ENCODE results near the gene SETBP1.

Gene SETBP1

DNA sequence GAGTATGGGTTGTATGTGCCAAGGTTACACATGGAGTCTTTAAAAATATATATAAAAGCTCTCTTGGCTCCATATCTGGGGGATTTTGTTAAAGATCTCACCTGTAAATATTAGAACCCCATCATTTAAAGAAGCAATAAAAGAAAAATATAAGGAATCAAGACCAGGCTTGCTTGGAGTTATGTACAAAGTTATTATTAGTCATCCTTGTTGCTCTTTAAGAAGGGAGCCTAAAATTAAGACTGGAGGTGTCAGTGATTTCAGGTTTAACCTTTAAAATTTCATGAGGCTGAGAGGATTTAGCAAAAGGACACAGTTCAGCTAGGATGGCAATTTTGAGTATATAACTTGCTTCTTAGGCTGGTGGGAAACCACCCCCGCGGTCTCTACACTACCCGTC is 181.4 kb downstream of the SETBP1 start:
- FAIRE-seq (no peak), DNase-seq (ENCODE audit: low spot score) (no peak)

DNA sequence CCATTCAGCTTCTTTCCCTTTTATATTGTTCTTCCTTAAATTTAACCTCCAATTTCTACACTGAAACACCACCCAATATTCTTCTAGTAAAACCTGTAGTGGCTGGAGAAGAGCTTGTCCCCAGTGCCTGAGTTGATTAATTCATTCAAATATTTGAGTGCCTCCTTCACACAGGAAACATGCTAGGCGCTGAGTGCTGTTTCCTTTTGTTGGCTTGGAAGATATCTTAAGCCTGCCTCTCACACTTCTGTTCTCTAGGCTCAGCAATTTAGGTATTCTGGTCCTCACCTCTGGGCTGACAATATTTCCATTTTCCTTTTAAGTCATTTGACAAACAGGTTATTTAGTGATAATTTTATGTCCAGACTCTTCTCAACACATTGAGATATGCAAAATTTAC is 185.4 kb downstream of the SETBP1 start:
- FAIRE-seq (no peak), DNase-seq (ENCODE audit: low spot score) (no peak)

DNA sequence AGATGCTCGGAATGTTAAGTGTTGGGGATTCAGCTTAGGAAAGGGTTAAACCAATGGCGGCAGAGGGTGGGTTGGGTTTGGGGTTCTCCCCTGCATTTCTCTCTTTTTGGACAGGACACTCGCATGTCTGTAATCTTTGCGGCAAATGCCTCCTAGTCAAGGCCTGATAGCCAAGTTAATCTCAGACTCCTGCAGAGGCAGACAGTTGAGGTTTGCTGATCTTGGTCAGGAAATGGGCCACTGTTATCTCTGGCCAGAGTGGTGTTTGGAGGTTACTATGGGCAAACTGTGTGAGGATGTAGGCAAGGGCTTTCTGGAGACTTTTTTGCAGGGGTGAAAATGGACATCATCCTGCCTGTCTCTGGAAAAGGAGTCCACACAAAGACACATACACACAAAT is 188.8 kb downstream of the SETBP1 start:
- no peak for FAIRE-seq
- DNase-seq (ENCODE audit: low spot score) = no peak

DNA sequence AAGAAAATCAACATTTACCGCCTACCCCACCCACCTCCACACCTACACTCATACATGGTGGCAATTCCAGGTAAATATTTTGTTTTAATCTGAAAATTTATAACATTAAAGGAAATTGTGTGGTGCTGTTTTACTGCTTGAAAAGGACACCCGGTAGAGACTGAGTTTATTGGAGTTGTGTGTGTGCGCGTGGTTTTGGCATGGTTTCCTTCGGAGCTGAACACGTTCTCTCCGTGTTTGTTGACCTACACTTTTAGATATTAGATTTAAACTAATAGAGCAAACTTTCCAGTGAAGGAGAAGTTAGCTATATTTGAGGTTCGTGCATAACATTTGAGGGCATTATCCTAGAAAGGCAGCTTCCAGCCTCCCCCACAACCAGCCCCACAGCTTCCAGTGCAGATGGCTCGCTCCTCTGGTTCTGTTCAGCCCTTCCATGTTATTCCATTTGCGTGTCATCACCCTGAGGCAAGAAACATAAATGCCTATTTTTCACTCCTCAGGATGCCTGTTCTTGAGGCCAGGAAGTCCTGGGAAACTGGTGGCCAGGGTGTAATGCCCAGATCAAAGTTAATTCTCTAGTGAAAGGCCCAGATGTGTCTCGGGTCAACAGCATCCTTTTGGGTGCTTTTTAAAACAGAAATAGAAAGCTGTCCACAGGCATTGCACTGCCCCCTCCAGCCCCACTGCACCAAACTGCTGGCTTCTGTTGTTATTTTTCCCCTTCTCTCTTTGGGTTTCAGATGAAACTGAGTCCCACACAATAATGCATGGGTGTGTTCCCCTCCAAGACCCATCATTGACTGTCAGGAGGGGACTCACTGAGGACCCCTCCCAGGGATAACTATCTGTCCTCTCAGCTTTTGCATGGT is 190.2 kb downstream of the SETBP1 start:
- FAIRE-seq (no peak), DNase-seq (ENCODE audit: low spot score) (no peak)

DNA sequence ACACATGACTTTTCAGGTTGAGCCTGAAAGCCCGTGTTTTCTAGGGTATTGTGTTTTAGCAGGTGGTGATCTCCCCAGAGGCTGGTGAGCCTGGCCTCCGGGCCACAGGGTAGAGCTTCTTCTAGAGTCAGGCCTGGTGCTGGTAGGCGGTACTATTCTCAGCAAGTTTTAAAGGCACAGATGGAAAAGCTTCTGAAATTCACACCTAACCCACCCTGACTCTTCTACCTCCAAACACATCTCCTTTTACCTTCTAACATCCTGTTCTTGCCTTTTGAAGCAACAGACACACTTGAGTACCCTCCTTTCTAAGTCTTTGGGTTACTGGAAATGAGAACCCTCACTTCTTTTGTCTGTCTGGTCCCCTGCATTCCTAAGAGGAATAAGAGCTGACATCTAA is 191.1 kb downstream of the SETBP1 start:
- no peak for FAIRE-seq
- DNase-seq (ENCODE audit: low spot score) = no peak

DNA sequence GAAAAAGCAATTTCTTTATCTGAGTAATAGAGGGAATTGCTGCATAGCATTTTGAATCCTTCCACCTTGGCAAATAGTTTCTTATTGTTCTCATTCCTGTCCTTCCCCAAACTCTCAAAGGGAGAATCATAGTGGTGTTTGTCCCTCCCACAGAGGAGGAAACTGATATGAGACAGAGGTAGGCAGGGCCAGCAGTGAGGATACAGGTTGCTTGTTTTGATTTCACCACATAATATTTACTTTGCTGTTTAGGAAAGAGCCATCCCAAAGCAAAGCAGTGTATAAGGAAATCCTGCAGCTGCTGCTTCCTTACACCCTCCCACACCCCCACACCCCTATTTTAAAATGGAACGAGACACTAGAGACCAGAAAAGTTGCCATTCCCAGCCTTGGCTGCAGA is 195.3 kb downstream of the SETBP1 start:
- DNase-seq (ENCODE audit: low spot score) (no peak), FAIRE-seq (no peak)

DNA sequence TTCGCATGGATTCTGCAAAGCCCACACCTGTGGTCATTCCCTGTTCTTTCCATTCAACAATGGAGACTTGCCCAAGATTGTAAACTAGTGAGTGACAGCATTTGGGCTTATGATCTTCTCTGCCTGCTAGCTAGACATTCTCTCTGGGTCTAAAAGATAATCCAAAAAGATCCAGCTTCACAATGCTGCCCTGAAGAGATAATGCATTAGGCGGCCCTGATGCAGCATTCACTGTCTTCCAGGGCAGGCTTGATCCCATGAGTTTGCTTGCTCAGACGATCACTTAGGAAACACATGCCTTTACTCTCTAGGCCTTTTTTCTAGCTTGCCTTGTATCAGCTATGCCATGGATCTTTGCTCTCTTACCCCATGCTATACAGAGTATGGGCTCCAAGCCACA is 196.1 kb downstream of the SETBP1 start:
- DNase-seq (ENCODE audit: low spot score) (no peak), FAIRE-seq (no peak)

DNA sequence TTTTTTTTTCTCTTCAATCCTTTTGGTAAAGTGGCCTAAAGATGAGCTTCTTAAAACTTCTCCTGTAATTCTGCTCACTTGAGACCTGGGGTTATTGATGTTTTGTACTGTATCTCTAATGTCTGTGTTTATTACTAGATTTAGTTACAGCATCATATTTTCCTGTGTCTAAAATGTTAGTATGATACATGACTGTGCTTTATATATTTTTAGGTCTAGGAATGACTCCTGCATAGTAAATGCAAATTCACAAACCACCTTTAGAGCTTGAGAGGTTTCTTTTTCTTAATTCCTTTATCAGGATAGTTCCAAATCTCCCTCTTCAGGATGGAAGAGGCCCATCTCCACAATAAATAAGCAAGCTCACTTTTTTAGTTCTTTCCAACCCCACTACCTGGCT is 197.6 kb downstream of the SETBP1 start:
- FAIRE-seq (no peak), DNase-seq (ENCODE audit: low spot score) (no peak)

DNA sequence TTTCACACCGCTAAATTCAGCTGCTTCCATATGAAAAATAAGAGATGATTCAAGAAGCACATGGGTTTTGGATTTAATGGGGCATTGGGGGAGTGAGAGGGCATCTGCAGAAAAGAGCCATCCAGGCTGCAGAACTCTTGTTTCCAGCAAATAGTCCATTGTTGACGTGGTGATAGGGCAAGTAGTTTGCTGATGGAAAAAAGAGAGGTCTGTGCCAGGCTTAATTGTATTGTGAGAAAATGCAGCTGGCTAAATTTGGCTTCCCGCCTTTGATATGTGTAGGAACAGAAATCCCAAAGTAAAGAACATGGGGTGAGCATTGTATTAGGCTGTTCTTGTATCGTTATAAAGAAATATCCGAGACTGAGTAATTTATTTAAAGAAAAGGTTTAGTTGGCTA is 199.5 kb downstream of the SETBP1 start:
- FAIRE-seq (no peak), DNase-seq (ENCODE audit: low spot score) (no peak)

DNA sequence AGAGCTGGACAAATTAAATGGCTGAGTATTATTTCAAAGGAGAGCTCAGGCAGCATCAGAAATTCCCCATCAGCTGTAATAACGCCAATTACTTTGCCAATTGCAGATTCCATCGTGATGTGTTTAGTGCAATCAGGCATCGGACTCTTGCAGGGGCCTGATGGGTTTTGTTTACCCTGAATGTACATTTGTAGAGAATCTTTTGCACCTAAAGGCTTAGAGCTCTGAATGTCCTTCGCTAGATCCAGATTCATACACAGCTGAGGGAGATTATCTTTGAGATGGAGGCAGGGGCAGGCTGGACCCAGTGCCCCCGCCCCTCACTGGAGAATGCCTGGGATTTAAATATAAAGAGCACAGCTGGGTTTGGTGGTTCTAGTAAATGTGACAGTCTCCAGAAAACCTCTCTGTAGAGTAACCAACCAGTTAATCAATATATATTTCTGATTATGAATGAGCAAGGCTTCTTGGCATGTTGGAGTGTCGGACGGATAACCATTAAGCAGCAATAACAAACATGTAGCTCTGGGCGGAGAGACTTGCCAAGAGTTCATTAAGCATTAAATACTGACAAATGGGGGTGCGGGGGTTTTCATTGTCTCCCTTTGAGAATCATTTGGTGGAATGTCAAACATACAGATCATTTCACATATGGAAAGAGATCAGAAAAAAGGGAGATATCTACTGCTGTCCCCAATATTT is 200.9 kb downstream of the SETBP1 start:
- FAIRE-seq (no peak), DNase-seq (ENCODE audit: low spot score) (no peak)

DNA sequence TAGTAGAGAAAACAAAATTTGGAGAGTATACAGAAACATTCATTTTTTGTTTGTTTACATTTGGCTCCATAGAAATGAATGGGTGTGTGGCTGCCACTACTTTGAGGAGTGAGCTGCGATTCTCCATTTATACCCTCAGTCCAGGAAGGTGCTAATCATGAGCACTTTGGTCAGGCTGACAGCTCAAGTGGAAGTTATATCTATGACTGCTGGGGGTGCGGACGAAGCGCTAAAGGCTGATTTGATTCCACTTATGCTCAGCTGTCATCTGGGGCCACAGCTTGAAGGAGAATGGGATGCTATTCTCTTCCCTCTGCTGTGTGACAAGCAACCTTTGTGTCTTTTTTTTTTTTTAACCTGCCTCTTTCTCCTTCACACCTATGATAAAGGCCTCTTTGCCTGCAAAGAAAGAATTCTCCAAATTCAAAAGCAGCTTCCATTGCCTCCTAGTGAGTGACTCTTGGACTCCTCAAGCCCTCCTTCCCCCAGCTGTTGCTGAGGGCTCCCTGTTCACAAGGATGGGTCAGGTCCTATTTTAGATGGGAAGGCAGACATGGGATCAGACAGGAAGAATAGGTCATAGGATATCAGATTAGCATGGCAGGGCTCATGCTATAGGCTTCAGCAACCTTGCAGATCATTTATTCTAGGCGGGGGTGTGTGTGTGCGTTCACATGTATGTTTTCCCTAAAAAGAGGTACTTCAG is 201.6 kb downstream of the SETBP1 start:
- no peak for FAIRE-seq

DNA sequence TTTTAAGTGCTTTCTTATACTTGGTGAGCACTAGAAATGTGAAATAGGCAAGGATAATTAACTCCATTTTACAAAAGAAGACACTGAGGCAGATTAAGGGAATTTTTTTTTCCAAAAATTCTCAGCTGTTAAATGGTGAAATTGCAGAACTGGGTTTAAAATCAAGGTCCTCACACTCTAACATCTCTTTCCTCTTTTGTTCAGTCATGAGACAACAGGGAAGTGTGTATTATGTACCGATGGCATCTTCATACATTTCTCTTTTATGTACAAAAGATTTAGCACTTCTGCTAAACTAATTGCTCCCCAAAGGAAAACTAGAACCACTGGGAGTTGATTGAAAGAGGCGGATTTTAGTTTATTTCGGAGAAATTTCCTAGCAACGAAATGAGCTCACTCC is 203.0 kb downstream of the SETBP1 start:
- FAIRE-seq (no peak), DNase-seq (ENCODE audit: low spot score) (no peak)

More for the DNA sequence above, 201.6 kb downstream of the SETBP1 start:
- no peak for DNase-seq (ENCODE audit: low spot score)

DNA sequence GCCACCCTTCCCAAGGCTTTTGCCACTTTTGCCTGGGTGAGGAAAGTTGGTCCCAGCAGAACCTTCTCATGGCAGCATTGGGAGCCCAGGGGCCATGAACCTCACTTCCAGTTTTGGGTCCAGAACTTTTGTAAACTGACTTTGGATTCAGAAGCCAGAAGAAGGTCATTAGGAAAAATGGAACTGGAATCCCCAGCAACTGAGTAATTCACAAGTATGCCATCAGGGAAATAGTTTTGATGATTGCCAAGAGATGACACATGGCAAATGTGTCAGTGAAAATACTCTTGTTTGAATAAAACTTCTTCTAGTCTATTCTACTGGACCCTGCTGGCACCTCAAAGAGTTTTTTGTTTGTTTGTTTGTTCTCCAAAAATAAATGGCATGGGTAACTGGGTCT is 203.7 kb downstream of the SETBP1 start:
- FAIRE-seq (no peak), DNase-seq (ENCODE audit: low spot score) (no peak)

DNA sequence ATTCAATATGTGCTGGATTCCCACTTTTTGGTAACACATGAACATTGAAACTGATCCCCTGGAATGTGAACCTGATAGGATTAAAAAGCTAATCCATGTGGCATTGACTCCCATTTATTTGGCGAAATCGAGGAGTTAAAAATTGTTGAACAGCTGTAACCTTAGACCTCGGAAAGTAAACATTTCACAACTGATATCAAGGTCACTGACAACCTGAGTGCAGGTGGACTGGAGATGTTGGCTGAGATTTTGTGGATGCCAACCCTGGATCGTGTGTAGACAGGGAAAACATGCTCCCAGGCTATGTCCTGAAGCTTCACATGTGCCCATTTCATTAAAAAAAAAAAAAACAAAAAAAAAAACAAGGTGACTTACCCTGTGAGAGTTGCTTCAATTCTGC is 204.8 kb downstream of the SETBP1 start:
- no peak for DNase-seq (ENCODE audit: low spot score)
- no peak for FAIRE-seq

DNA sequence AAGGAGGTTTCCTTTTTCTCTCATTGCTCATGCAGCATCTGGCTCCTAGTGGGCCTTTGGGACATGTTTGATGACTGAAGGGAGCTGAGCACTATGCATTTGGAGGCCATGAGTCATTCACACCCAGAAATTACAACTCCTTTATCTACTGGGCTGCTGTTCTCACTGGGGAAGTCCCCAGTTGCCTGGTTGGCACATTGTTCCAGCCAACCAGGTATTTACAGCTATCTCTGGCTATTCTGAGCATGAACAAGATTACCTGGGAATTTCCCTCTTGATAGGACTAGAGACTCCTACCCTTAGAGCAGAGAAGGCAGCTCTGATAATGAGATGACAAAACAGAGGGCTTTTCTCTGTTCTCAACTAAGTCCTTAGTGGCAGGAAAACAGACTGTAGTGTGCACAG is 206.5 kb downstream of the SETBP1 start:
- no peak for FAIRE-seq

DNA sequence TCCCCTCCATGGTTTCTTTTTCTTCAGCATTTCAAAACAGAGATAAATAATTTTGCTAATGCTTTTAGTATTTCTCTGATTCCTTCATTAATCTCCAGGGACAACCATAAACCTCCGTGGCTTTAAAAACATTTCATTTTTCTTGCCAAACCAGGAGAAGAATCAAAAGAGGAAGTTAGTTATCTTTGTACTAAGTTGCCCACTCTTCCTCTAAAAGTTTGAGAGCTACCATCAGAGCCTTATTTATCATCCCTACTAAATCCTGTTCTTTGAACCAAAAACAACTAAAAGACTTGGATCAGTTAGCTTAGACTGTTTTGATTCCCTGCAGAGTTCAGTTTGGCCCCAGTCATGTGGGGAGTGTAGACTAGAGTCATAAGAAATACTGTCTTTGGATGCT is 208.4 kb downstream of the SETBP1 start:
- DNase-seq (ENCODE audit: low spot score) (no peak), FAIRE-seq (no peak)

More for the DNA sequence above, 206.5 kb downstream of the SETBP1 start:
- DNase-seq (ENCODE audit: low spot score) = peak; percentile 26

DNA sequence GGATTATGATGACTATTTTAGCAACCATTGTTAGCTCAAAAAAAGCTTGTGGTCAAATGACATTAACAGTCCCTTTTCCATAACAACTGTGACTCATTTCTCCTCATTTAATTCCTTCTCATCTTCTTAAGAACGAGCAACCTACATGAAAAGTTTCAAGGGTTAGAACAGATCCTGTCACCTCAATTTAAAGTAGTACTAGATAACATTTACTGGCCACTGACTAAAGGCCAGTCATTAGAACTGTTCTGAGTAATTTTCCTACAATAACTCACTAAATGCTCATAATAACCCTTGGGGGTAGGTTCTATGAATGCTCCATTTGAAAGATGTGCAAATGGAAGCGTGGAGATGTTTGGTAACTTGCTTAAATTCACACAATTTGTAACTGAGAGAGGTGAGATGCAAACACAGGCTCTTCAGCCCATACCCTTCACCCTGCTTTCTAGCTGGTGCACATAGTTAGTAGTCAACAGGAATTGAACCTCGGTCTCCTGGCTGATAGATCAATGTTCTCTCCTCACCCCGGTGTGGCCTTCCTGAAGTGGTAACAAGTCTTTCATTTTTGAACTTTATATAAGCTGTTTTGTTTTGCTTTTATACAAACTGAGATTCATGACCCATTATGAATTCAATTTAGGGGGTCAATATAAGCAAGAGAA is 212.5 kb downstream of the SETBP1 start:
- no peak for DNase-seq (ENCODE audit: low spot score)
- no peak for FAIRE-seq

DNA sequence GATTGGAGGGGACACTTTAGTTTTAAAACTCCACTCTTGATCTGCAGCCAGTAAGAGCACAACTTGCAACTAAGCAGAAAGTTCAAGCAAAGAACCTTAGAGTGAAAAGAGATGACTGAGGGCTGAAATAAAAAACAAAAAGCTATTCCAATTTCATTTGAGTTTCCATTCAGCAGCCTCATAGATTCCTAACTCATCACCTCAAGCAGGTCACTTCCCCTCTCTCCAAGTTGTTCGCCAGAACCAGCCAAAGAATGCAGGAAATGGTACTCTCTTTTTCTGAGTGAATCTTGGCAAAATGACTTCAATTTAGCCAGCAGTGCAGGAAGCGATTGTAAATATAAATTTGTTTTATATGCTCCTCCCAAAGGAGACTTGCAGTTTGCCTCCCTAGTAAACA is 213.3 kb downstream of the SETBP1 start:
- DNase-seq (ENCODE audit: low spot score) = no peak

DNA sequence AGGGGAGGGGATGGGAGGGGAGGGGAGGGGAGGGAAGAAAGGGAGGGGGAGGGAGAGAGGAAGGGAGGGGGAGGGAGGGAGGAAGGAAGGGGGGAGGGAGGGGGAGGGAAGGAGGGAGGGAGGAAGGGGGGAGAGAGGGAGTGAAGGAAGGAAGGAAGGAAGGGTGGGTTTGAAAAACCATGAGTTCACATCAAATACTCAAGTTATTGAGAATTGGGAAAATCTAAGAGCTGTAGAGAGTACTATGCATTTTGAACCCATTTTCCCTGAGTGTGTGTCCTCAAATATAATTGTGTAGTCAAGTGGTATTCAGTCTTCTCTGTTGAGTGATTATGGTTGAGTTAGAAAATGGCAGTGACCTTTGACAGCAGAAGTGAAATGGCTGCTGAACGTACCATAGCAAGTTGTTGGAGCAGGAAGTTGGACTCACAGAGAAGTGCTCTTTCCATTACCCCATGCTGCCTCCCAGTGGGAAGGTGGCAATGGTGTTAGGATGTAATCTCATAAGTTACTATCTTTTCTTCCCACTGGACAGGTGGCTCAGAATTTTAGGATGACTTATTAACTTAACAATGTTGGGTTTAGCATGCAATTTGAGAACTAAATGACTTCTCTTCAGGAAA is 214.6 kb downstream of the SETBP1 start:
- DNase-seq (ENCODE audit: low spot score) = peak; percentile 26
- FAIRE-seq = no peak

More for the DNA sequence above, 213.3 kb downstream of the SETBP1 start:
- FAIRE-seq = no peak

DNA sequence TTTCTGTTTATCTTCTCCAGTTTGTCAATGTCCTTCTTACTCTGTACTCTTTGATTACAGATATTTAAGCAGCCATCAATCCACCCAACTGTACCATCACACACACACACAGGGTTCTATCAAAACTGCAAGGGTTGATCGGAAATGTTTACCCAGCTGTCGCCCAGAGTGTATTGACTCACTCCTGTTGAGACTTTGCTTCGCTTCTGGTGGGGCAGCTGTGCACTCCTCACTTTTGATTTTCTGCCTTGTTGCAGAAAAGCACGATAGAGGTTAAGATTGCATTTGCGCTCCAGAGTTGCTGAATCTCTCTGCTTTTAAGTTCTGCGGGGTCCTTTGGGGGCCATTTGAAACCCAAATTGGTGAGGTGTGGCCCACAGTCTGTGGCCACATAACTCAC is 216.2 kb downstream of the SETBP1 start:
- DNase-seq (ENCODE audit: low spot score) (no peak), FAIRE-seq (no peak)

DNA sequence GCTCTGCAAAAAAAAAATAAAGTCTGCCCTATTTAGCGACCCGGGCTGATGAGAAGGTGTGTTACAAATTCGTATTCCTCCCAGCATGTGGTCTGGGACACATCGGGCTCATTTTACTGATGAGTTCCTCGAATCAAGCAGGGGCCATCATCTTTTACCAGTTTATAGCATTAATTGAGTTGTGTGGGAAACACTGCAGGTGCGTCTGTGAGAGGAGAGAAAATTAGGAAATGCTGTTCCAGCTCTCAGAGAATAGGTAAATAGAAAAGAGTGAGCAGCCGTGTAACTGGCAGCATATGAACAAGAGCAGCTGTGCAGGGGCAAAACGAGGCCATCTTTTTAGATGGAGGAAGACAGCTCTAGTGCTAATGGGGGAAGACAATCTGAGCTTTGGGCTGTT is 216.7 kb downstream of the SETBP1 start:
- DNase-seq (ENCODE audit: low spot score) = no peak
- no peak for FAIRE-seq

All from urothelium cell line (cell line).